ENCODE data around the gene CEACAM19.

Gene CEACAM19

DNA sequence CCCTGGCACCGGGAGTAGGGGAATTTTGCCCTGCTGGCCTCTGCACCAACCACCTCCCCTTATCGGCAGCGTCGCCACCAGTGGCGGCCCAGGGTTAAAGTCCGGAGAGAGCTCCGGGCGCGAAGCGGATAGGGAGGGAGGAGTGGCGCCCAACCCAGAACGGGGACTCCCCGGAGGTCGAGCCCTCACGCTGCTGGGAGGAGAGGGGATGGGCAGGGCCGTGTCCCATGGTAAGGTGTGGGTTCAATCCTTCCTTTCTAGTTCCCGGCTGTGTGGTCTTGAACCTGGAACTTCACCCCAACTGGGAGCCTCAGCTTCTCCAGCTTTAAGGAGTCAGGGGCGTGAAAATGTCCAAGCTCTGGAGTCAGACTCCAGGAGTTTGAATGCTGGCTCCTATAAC, 54.0 kb downstream of the CEACAM19 start:
- no peak for DNase-seq

DNA sequence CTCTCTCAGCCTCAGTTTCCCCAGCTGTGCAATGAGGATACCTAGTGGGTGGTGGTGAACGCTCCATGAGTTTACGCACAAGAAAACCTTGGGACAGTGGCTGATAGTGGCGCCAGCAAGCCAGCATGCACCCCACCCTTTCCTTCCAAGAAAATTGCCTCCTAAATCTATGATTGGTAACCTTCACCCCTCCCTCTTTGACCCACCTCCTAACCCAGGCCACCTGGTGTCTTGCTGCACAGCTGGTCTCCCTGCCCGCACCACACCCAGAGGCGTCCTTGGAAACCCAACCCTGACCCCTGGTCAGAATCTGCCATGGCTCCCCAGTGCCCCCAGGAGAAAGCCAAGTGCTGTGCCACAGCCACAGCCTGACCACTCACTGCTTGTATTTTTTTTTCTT, 54.4 kb downstream of the CEACAM19 start:
- no peak for DNase-seq

DNA sequence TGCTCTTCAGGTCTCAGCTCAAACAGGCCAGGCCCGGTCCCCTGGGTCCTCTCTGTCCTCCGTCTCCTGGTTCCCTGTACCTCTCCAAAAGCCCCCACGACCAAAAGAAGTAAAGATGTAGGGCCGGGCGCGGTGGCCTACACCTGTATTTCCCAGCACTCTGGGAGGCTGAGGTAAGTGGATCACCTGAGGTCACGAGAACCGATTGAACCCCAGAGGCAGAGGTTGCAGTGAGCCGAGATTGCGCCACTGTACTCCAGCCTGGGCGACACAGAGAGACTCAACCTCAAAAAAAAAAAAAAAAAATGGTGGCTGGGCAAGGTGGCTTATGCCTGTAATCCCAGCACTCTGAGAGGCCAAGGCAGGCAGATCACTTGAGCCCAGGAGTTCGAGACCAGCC, 55.2 kb downstream of the CEACAM19 start:
- no peak for DNase-seq

DNA sequence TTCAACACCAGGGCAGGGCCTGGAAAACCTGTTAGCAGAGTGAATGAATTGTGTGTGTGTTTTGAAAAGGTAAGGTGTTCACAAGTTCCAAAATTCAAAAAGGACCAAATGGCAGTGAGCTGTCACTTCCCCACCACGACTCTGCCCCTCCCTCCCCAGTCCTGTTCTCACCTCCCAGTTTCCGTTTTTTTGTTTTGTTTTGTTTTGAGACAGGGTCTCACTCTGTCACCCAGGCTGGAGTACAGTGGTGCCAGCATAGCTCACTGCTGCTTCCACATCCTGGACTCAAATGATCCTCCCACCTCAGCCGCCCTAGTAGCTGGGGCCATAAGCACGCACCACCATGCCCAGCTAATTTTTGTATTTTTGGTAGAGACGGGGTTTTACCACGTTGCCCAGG, 56.9 kb downstream of the CEACAM19 start:
- no peak for DNase-seq

DNA sequence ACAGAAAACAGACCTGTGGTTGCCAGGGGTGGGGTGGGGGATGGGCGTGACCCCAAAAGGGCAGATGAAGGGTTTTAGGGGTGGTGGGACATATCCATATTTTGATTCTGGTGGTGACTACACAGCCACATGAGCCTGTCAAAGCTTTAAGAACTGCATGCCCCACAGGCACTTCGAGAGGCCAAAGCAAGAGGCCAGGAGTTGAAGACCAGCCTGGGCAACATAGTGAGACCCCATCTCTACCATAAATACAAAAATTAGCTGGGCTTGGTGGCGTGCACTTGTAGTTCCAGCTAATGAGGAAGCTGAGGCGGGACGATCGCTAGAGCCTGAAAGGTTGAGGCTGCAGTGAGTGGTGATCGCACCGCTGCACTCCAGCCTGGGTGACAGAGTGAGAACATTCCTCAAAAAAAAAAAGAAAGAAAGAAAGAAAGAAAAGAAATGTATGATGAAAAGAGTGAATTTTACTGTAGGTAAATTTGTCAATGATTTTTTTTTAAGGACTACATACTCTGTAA, 58.3 kb downstream of the CEACAM19 start:
- DNase-seq, result no peak

DNA sequence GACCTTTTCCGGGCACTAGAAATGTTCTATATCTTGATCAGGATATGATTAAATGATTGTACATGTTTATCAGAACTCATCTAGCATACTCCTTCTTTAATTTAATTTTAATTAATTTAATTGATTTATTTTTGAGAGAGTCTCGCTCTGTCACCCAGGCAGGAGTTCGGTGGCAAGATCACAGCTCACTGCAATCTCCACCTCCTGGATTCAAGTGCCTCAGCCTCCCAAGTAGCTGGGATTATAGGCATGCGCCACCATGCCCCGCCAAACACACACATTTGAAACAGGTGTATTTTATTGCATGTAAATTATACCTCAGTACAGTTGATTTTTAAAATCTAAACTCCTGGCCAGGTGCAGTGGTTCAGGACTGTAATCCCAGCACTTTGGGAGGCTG, 59.8 kb downstream of the CEACAM19 start:
- DNase-seq, result no peak

DNA sequence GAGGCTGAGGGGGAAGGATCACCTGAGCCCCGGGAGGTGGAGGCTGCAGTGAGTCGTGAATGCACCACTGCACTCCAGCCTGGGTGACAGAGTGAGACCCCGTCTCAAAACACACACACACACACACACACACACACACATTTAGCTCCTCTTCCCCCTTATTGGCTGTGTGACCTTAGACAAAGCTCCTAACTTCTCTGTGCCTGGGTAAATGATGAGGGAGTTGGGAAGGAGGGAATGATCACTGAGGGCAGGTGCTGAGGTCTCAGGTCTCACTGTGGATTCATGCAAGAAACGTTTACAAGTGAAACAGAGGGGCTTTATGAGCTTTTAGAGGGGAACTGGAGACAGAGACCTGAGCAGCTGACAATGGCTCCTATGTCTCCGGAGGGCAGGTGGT, 60.3 kb downstream of the CEACAM19 start:
- no peak for DNase-seq

DNA sequence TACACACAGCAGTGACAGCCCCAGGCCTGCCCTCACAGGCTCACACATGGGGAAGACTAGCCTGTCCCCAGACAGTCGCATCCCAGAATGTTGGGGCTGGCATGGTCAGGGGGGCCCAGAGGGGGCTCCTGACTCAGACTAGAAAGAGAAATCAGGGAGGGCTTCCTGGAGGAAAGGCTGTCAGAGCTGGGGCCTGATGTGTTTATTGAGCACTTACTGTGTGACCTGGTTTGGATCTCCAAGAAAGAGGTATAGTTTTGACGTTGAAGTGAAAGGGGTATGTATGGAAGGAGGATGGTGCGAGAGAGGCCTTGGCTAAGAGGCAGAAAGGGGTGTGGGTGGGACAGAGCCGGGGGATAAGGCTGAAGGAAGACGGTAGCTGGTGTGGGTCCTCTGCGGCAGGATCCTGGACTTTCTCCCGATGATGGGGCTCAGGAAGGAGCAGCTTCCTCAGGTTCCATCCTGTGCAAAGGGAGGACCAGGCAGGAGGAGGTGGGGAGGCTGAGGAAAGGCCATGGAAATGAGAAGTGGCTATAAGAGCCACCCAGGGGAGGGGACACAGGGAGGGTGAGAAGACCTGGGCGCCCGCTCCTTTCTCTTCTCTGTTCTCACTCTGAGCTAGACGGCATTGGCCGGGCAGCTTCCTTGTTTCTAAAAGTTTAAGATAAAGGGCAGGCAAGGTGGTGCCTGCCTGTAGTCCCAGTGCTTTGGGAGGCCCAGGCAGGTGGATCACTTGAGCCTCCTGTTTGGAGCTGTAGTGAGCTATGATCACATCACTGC, 61.1 kb downstream of the CEACAM19 start:
- no peak for DNase-seq

All from activated naive CD4-positive, alpha-beta T cell (primary cell).